ENCODE measurements around the gene RBMS1.
"Not testable (repeated sequence)": the region's sequence is repeated elsewhere in the genome, so short reads cannot be mapped to it uniquely, and the experiment has no call there.

RBMS1 gene

GRCh38 chr2:160499865-160500264 is 6.3 kb upstream of the RBMS1 start:
- DNase-seq = no peak

GRCh38 chr2:160498137-160498536 is 4.5 kb upstream of the RBMS1 start:
- no peak for DNase-seq

GRCh38 chr2:160494201-160494644 is 616 bp upstream of the RBMS1 start:
- no peak for DNase-seq

- peak; percentile 57 to 64 for DNase-seq
Measured at GRCh38 chr2:160492401-160493226, 993 bp downstream of the RBMS1 start.

- DNase-seq = no peak
Measured at GRCh38 chr2:160491911-160492371, 1.7 kb downstream of the RBMS1 start.

- no peak for DNase-seq
Measured at GRCh38 chr2:160490733-160491685, 2.6 kb downstream of the RBMS1 start.

- no peak for DNase-seq
Measured at GRCh38 chr2:160489111-160489510, 4.5 kb downstream of the RBMS1 start.

- not testable (repeated sequence) for DNase-seq
Measured at GRCh38 chr2:160488289-160488688, 5.3 kb downstream of the RBMS1 start.

- DNase-seq = no peak
Measured at GRCh38 chr2:160486341-160486740, 7.3 kb downstream of the RBMS1 start.

GRCh38 chr2:160484859-160485520 is 8.6 kb downstream of the RBMS1 start:
- DNase-seq = peak; percentile 31 to 39

- DNase-seq = no peak
Measured at GRCh38 chr2:160482673-160483072, 10.9 kb downstream of the RBMS1 start.

GRCh38 chr2:160479269-160479668 is 14.3 kb downstream of the RBMS1 start:
- no peak for DNase-seq

GRCh38 chr2:160478660-160479059 is 14.9 kb downstream of the RBMS1 start:
- no peak for DNase-seq

- DNase-seq = no peak
Measured at GRCh38 chr2:160477032-160477431, 16.6 kb downstream of the RBMS1 start.

- no peak for DNase-seq
Measured at GRCh38 chr2:160474891-160475787, 18.5 kb downstream of the RBMS1 start.

- no peak for DNase-seq
Measured at GRCh38 chr2:160474319-160474645, 19.3 kb downstream of the RBMS1 start.

GRCh38 chr2:160473468-160474318 is 19.9 kb downstream of the RBMS1 start:
- DNase-seq = no peak

- no peak for DNase-seq
Measured at GRCh38 chr2:160472839-160473251, 20.8 kb downstream of the RBMS1 start.

GRCh38 chr2:160471950-160472349 is 21.7 kb downstream of the RBMS1 start:
- DNase-seq = no peak

- DNase-seq = no peak
Measured at GRCh38 chr2:160469621-160470204, 23.9 kb downstream of the RBMS1 start.

- no peak for DNase-seq
Measured at GRCh38 chr2:160469164-160469563, 24.4 kb downstream of the RBMS1 start.

Measured in activated CD4-positive, alpha-beta T cell treated with anti-CD3 and anti-CD28 coated beads for 4 hours (primary cell).